HEK293T (cell line): ENCODE data around the gene AIRE.
"Not testable (repeated sequence)": the region's sequence is repeated elsewhere in the genome, so short reads cannot be mapped to it uniquely, and the experiment has no call there.

Experiments used
- CTCF ChIA-PET: fragments of 350-600 bp; formaldehyde crosslinking; extraction: SDS; loops from one replicate; lab custom pipeline; 2021; ENCODE audit warnings: antibody characterized with exemption, inconsistent platforms; lab: Yijun Ruan, JAX
- POLR2A ChIA-PET: fragments of 350-600 bp; formaldehyde crosslinking; extraction: SDS; loops from one replicate; lab custom pipeline; 2020; ENCODE audit warnings: antibody characterized with exemption, inconsistent platforms; lab: Yijun Ruan, JAX
- DNase-seq: peaks from one replicate; pipeline ENCODE4 v3.0.0; 2012; ENCODE audit warnings: mixed read lengths; ENCODE audit errors: extremely low spot score
- ARNT ChIP-seq: fragments of 450-650 bp; IDR thresholded peaks from 2 replicates; pipeline ENCODE4 v1.6.1; 2017; ENCODE audit warnings: mild to moderate bottlenecking
- BHLHE40 ChIP-seq: fragments of 450-650 bp; IDR thresholded peaks from 2 replicates; pipeline ENCODE4 v1.6.1; 2016; ENCODE audit warnings: mild to moderate bottlenecking, moderate library complexity, borderline replicate concordance
- CTBP1 ChIP-seq: fragments of 450-650 bp; IDR thresholded peaks from 2 replicates; pipeline ENCODE4 v1.6.1; 2016; ENCODE audit warnings: borderline replicate concordance
- ELF4 ChIP-seq: fragments of 450-650 bp; IDR thresholded peaks from 2 replicates; pipeline ENCODE4 v1.6.1; 2017; ENCODE audit warnings: antibody characterized with exemption
- FOXA1 ChIP-seq: fragments of 450-650 bp; IDR thresholded peaks from 2 replicates; pipeline ENCODE4 v1.6.1; 2016; ENCODE audit warnings: mild to moderate bottlenecking
- FOXK2 ChIP-seq: fragments of 450-650 bp; IDR thresholded peaks from 2 replicates; pipeline ENCODE4 v1.6.1; 2016; ENCODE audit warnings: mild to moderate bottlenecking
- FOXM1 ChIP-seq: fragments of 450-650 bp; IDR thresholded peaks from 2 replicates; pipeline ENCODE4 v1.6.1; 2017; ENCODE audit warnings: mild to moderate bottlenecking, borderline replicate concordance
- HDGF ChIP-seq: fragments of 450-650 bp; IDR thresholded peaks from 2 replicates; pipeline ENCODE4 v1.6.1; 2017; ENCODE audit warnings: antibody characterized with exemption, borderline replicate concordance
- L3MBTL2 ChIP-seq: fragments of 450-650 bp; conservative IDR thresholded peaks from 2 replicates; pipeline ENCODE4 v1.6.1; 2016; ENCODE audit warnings: mild to moderate bottlenecking
- LEF1 ChIP-seq: fragments of 450-650 bp; IDR thresholded peaks from 2 replicates; pipeline ENCODE4 v1.6.1; 2017; ENCODE audit warnings: mild to moderate bottlenecking, borderline replicate concordance
- NFRKB ChIP-seq: fragments of 450-650 bp; IDR thresholded peaks from 2 replicates; pipeline ENCODE4 v1.6.1; 2016; ENCODE audit warnings: mild to moderate bottlenecking, moderate library complexity
- PKNOX1 ChIP-seq: fragments of 450-650 bp; IDR thresholded peaks from 2 replicates; pipeline ENCODE4 v1.6.1; 2016
- SP1 ChIP-seq: fragments of 450-650 bp; IDR thresholded peaks from 2 replicates; pipeline ENCODE4 v1.6.1; 2017
- SUZ12 ChIP-seq: fragments of 450-650 bp; IDR thresholded peaks from 2 replicates; pipeline ENCODE4 v1.6.1; 2016; ENCODE audit warnings: mild to moderate bottlenecking
- TARDBP ChIP-seq: fragments of 450-650 bp; IDR thresholded peaks from 2 replicates; pipeline ENCODE4 v1.6.1; 2016
- ZNF384 ChIP-seq: fragments of 450-650 bp; IDR thresholded peaks from 2 replicates; pipeline ENCODE4 v1.6.1; 2016

AIRE gene

GRCh38 chr21:44338971-44339910 is 53.6 kb downstream of the AIRE start, which contains the start of gene CFAP410:
TSS of gene CFAP410 (minus strand) at chr21:44339390. CDS start at chr21:44339194, 196 bp downstream.
- TF ChIP-seq ZNF384 (no peak), PKNOX1 (peak; percentile 51), SP1 (peak; percentile 93), ELF4 (peak; percentile 94)
- POLR2A ChIA-PET, result interaction anchor here (0.6 to 1.3 kb wide), 8 partner anchors 15 to 462 kb away, joined by 3 to 6 read pairs (median 3); partner anchors contain the start of genes LRRC3, PFKL, TRPM2 and UBE2G2
- peak; percentile 100 for DNase-seq
- CTCF ChIA-PET, result interaction anchor here (1.2 kb wide), 1 partner anchor 117 kb away, joined by 3 read pairs; no protein-coding TSS in a partner anchor

- CTCF ChIA-PET, DNase-seq, POLR2A ChIA-PET: not testable (repeated sequence)
These were observed 56.2 kb downstream of the AIRE start for GRCh38 chr21:44341726-44342458.

- DNase-seq, CTCF ChIA-PET, POLR2A ChIA-PET: not testable (repeated sequence)
These were observed 57.3 kb downstream of the AIRE start for GRCh38 chr21:44342981-44343380.

GRCh38 chr21:44344541-44345183 is 59.0 kb downstream of the AIRE start:
- CTCF ChIA-PET, result no interaction called here
- POLR2A ChIA-PET, result no interaction called here
- DNase-seq, result no peak
- TF ChIP-seq ZNF384 (no peak), FOXM1 (no peak), PKNOX1 (no peak), LEF1 (no peak)

GRCh38 chr21:44345495-44345894 is 59.8 kb downstream of the AIRE start:
- DNase-seq, result no peak
- CTCF ChIA-PET, result no interaction called here
- TF ChIP-seq NFRKB (no peak), CTBP1 (no peak), ARNT (no peak), SUZ12 (no peak), FOXA1 (no peak), FOXK2 (no peak), PKNOX1 (no peak), SP1 (no peak), TARDBP (no peak), BHLHE40 (no peak), HDGF (no peak), L3MBTL2 (no peak), FOXM1 (no peak), ZNF384 (no peak), LEF1 (no peak)
- POLR2A ChIA-PET, result no interaction called here

GRCh38 chr21:44347911-44348451 is 62.3 kb downstream of the AIRE start:
- POLR2A ChIA-PET, result no interaction called here
- CTCF ChIA-PET, result no interaction called here
- no peak for DNase-seq
- no peak for TF ChIP-seq FOXA1
- TF ChIP-seq BHLHE40, result no peak
- no peak for TF ChIP-seq CTBP1
- TF ChIP-seq SP1, result no peak
- TF ChIP-seq PKNOX1, result no peak
- TF ChIP-seq ZNF384, result no peak
- no peak for TF ChIP-seq NFRKB
- no peak for TF ChIP-seq ARNT
- TF ChIP-seq FOXM1, result no peak
- TF ChIP-seq LEF1, result no peak
- TF ChIP-seq ELF4, result no peak
- TF ChIP-seq HDGF, result no peak
- TF ChIP-seq TARDBP, result no peak
- TF ChIP-seq L3MBTL2, result no peak
- no peak for TF ChIP-seq SUZ12
